ENCODE results near the gene RUSF1. TPM values are rescaled to one million over a fixed set of nuclear protein-coding genes. Genes with fewer than 3 reads are reported as not detected.

RUSF1 gene
- polyA plus RNA-seq, 3 donors = 10.3 to 45.1 (median 11.8) TPM

GRCh38 chr16:31487071-31487719, 21.0 kb downstream of the RUSF1 start:
- H3K9ac ChIP-seq (ENCODE audit: insufficient read depth, low read length, poor library complexity, severe bottlenecking) = peak overlapping the region; percentile 62
- H3K4me2 ChIP-seq (replicated peaks; ENCODE audit: extremely low read depth, low read length, poor library complexity, severe bottlenecking) = peak overlapping the region; percentile 96
- Mint-ChIP-seq H3K27ac (no peak overlapping the region), H3K4me3 (peak overlapping the region; percentile 86 to 91), H3K4me1 (peaks cover 16% of the 10 kb centered on the region), H3K36me3 (peaks cover 18 to 21% of the 10 kb centered on the region in 2 donors), H3K27me3 (ENCODE audit: low read depth in 3 of 3) (peaks cover 5 to 41% (median 34%) of the 10 kb centered on the region in 3 donors), H3K9me3 (peaks cover 0 to 2% (median 0%) of the 10 kb centered on the region in 7 donors)
- H3K27me3 ChIP-seq (ENCODE audit: control insufficient read depth in 2 of 2, insufficient read depth in 2 of 2, low read length in 2 of 2) = peaks cover 0 to 27% of the 10 kb centered on the region in 2 donors
- H3K36me3 ChIP-seq (replicated peaks in 1 of 2; ENCODE audit: control insufficient read depth in 1 of 2, insufficient read depth in 2 of 2, low read length in 2 of 2) = peaks cover 4 to 19% of the 10 kb centered on the region in 2 donors
- no peaks in the 10 kb centered on the region for H3K79me2 ChIP-seq (ENCODE audit: insufficient read depth, low read length)
- TF ChIP-seq CTCF (IDR thresholded peaks at IDR 0.05) = no peak
- H2AFZ ChIP-seq (ENCODE audit: insufficient read depth, low read depth, low read length, poor library complexity, severe bottlenecking) = peak overlapping the region; percentile 92
- peaks cover 15 to 21% of the 10 kb centered on the region in 2 donors for H3K4me1 ChIP-seq (ENCODE audit: control insufficient read depth in 1 of 2, insufficient read depth in 2 of 2, low read length in 2 of 2)
- no peaks in the 10 kb centered on the region for H4K20me1 ChIP-seq (ENCODE audit: insufficient read depth, low read length)
- WGBS (ENCODE audit: insufficient coverage) = 1% methylated on average over 48 of the region's 48 CpGs
- peak in 1 of 3 donors; percentile 18 for DNase-seq
- intact Hi-C loops (cut with micrococcal nuclease) = no loop called here
- no peak overlapping the region for H3K27ac ChIP-seq (ENCODE audit: low read depth in 1 of 2, low read length in 2 of 2)
- peak overlapping the region; percentile 43 to 87 (median 76) for H3K4me3 ChIP-seq (replicated peaks in 1 of 3; ENCODE audit: low read depth in 2 of 3, low read length in 3 of 3)
- H3K9me3 ChIP-seq (replicated peaks in 1 of 2; ENCODE audit: control insufficient read depth in 1 of 2, insufficient read depth in 1 of 2, low read length in 2 of 2) = no peaks in the 10 kb centered on the region

- Histone ChIP-seq H3K36me3 (replicated peaks in 1 of 2; ENCODE audit: control insufficient read depth in 1 of 2, insufficient read depth in 2 of 2, low read length in 2 of 2) (peaks cover 0 to 9% of the 10 kb centered on the region in 2 donors), H2AFZ (ENCODE audit: insufficient read depth, low read depth, low read length, poor library complexity, severe bottlenecking) (no peak overlapping the region), H3K4me1 (ENCODE audit: control insufficient read depth in 1 of 2, insufficient read depth in 2 of 2, low read length in 2 of 2) (peaks cover 15 to 21% of the 10 kb centered on the region in 2 donors), H3K4me3 (replicated peaks in 1 of 3; ENCODE audit: low read depth in 2 of 3, low read length in 3 of 3) (no peak overlapping the region), H3K4me2 (replicated peaks; ENCODE audit: extremely low read depth, low read length, poor library complexity, severe bottlenecking) (no peak overlapping the region), H3K27ac (ENCODE audit: low read depth in 1 of 2, low read length in 2 of 2) (no peak overlapping the region), H3K79me2 (ENCODE audit: insufficient read depth, low read length) (no peaks in the 10 kb centered on the region), H3K27me3 (ENCODE audit: control insufficient read depth in 2 of 2, insufficient read depth in 2 of 2, low read length in 2 of 2) (peaks cover 0 to 27% of the 10 kb centered on the region in 2 donors), H3K9ac (ENCODE audit: insufficient read depth, low read length, poor library complexity, severe bottlenecking) (no peak overlapping the region), H4K20me1 (ENCODE audit: insufficient read depth, low read length) (no peaks in the 10 kb centered on the region), H3K9me3 (replicated peaks in 1 of 2; ENCODE audit: control insufficient read depth in 1 of 2, insufficient read depth in 1 of 2, low read length in 2 of 2) (no peaks in the 10 kb centered on the region)
- H3K9me3 Mint-ChIP-seq = peaks cover 0 to 2% (median 0%) of the 10 kb centered on the region in 7 donors
- 98% methylated on average over 5 of the region's 5 CpGs for WGBS (ENCODE audit: insufficient coverage)
- DNase-seq = no peak
- peaks cover 5 to 41% (median 34%) of the 10 kb centered on the region in 3 donors for H3K27me3 Mint-ChIP-seq (ENCODE audit: low read depth in 3 of 3)
- intact Hi-C loops (cut with micrococcal nuclease) = no loop called here
- no peak for TF ChIP-seq CTCF (IDR thresholded peaks at IDR 0.05)
- H3K4me3 Mint-ChIP-seq = peak overlapping the region in 1 of 2 donors; percentile 35
- peaks cover 10 to 11% of the 10 kb centered on the region in 2 donors for H3K36me3 Mint-ChIP-seq
- peaks cover 17% of the 10 kb centered on the region for H3K4me1 Mint-ChIP-seq
- H3K27ac Mint-ChIP-seq = no peak overlapping the region
Measured at GRCh38 chr16:31486045-31486444, 22.1 kb downstream of the RUSF1 start.

Measured in CD14-positive monocyte (primary cell).